ENCODE results near the gene ARPC1B.

ARPC1B gene

DNA sequence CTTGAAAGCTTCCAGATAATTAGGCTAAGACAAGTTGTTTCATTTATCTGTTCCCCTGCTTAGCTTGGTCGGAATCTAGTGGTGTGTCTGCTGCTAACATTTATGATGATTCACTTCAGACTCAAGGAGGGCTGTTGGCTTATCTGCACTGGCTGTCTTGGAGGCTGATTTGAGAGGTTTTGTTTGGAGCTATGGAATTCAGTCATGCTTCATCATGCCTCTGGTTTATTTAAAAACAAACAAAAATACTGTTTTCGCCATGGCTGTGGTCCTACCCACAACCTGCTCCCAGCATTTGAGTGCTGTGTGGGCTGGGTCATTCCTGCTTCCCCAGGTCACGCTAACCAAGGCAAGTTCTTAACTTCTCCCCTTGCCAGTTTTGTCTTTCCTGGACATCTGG, 11.7 kb upstream of the ARPC1B start:
- TF ChIP-seq, protein P1, sequence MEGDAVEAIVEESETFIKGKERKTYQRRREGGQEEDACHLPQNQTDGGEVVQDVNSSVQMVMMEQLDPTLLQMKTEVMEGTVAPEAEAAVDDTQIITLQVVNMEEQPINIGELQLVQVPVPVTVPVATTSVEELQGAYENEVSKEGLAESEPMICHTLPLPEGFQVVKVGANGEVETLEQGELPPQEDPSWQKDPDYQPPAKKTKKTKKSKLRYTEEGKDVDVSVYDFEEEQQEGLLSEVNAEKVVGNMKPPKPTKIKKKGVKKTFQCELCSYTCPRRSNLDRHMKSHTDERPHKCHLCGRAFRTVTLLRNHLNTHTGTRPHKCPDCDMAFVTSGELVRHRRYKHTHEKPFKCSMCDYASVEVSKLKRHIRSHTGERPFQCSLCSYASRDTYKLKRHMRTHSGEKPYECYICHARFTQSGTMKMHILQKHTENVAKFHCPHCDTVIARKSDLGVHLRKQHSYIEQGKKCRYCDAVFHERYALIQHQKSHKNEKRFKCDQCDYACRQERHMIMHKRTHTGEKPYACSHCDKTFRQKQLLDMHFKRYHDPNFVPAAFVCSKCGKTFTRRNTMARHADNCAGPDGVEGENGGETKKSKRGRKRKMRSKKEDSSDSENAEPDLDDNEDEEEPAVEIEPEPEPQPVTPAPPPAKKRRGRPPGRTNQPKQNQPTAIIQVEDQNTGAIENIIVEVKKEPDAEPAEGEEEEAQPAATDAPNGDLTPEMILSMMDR (IDR thresholded peaks at IDR 0.05; ENCODE audit: extremely low read depth, missing control alignments) = no peak
- no peak for DNase-seq (ENCODE audit: low spot score)

DNA sequence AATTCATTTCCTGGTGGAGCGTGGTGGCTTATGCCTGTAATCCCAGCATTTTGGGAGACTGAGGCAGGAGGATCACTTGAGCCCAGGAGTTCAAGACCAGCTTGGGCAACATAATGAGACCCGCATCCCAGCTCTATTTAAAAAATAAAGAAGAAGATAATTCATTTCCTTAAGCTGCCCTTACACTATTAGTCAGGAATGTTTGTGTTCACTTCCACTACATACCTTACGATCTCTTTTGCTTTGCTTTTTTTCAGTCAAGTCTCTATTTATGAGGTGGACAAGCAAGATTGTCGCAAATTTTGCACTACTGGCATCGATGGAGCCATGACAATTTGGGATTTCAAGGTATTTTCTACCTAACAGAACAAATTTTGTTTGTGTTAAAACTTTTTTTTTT, 11.2 kb upstream of the ARPC1B start:
- no peak for DNase-seq (ENCODE audit: low spot score)
- TF ChIP-seq, protein P1 (IDR thresholded peaks at IDR 0.05; ENCODE audit: extremely low read depth, missing control alignments) = no peak

DNA sequence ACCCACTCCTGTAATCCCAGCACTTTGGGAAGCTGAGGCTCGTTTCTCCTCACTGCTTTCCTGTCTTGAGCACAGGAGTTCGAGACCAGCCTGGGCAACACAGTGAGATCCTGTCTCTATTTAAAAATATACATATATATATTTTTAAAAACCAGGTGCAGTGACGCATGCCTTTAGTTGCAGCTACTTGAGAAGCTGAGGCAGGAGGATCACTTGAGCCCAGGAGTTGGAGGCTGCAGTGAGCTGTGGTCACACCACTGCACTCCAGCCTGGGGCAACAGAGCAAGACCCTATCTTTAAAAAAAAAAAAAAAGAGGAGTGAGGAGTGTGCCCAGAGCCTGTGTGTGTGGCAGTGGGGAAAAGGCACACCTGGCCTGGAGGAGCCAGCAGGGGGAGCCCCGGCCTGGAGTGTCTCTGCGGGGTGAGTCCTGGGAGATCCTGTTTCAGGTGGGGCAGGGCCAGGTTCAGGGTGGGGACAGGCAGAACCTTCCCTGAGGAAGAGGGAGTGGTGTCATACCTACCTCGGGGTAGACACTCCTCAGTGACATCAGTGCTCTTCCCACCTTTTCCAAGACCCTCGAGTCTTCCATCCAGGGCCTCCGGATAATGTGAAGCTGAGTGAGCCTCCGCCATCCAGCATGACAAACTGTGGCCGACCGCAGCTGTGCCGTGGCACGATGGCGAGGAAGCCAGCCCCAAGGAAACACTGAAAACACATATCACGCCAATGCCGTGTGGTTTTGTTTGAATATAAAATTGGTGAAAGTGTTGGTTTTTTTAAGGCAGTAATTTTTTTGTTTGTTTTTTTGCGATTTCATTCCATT, 9.0 kb upstream of the ARPC1B start:
- TF ChIP-seq, protein P1 (IDR thresholded peaks at IDR 0.05; ENCODE audit: extremely low read depth, missing control alignments) = peak; percentile 53
- peak; percentile 63 for DNase-seq (ENCODE audit: low spot score)

DNA sequence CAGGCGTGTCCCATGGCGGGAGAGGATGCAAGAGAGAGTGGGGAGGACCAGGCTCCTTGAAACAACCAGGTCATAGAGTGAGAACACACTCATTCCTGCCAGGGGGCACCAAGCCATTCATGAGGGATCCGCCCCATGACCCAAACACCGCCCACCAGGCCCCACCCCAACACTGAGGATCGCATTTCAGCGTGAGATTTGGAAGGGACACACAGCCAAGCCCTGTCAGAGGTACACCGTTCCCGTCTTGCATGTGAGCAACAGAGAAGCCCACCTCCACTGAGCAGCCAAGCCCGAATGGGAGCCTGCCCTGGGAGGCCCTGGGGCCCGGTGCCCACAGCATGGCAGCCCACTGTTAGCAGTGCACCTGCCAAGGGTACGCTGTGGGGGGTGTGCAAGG, 7.9 kb upstream of the ARPC1B start:
- TF ChIP-seq, protein P1 (IDR thresholded peaks at IDR 0.05; ENCODE audit: extremely low read depth, missing control alignments) = no peak
- DNase-seq (ENCODE audit: low spot score) = no peak

DNA sequence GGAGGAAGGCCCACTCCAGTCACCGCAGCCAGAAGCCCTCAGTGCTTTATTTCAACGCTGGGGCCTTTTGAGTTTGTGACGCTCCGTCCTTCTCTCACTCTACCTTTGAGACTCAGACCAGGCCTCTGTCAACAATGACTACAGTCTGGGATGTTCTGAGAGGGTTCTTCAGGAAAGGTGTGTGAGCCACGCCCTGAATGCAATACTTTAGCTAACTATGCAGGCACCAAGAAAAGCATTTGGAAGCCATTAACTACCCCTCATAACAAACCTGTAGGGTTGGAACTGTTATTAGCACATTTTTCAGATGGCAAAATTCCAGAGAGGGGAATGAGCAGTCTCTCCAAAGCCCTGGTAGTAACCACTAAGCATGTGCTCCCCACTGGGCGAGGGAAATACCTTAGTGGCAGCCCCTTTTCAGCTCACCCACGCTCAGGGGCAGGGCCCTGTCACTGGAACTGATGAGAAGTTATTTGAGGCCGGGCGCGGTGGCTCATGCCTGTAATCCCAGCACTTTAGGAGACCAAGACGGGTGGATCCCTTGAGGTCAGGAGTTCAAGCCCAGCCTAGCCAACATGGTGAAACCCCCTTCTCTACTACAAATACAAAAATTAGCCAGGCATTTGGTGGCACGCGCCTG, 5.7 kb upstream of the ARPC1B start:
- DNase-seq (ENCODE audit: low spot score) = no peak

DNA sequence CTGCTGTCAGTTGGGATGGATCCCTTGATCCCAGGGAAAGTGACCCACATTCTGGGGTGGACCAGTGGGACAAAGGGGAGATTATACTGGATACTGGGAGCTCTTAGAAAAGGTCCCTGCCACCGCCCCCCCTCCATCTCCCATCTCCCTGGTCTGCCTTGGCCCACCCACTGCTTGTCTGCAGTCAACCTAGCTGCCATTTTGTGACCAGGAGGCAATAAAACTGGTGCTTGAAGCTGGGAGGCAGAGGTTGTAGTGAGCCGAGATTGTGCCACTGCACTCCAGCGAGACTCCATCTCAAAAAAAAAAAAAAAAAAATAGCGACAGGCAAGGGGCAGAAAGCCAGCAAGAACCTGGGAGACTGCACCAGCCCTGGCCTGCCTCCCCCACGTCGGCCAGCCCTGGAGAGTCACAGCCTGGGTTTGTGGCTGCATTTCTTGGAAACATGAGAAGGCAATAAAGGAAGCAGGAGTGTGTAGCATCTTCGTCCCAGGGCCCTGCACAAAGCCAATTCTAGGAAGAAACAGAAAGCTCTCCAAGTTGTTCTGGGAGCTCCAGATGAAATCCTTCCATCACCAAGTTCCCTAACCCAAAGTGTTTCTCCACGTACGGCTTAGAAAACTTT, 4.7 kb upstream of the ARPC1B start:
- TF ChIP-seq, protein P1 (IDR thresholded peaks at IDR 0.05; ENCODE audit: extremely low read depth, missing control alignments) = no peak
- DNase-seq (ENCODE audit: low spot score) = no peak

More for the DNA sequence above, 5.7 kb upstream of the ARPC1B start:
- TF ChIP-seq, protein P1 (IDR thresholded peaks at IDR 0.05; ENCODE audit: extremely low read depth, missing control alignments) = no peak

DNA sequence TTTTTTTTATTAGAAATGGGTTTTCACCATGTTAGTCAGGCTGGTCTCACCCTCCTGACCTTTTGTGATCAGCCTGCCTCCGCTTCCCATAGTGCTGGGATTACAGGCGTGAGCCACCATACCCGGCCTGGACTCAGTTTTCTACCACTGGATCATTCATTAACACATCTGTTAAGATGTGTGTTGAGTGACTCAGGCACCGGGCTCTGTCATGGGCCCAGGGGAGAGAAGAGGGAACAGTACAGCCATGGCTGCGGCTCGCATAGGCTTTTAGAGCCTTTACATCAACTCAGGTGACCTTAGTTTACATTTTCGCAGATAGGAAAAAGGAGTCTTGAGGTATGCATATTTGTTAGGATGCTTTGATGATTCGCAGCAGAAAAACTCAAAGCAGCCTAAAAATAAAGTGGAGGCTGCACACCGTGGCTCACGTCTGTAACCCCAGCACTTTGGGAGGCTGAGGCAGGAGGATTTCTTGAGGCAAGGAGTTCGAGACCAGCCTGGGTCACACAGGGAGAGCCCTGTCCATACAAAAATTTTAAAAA, 3.1 kb upstream of the ARPC1B start:
- TF ChIP-seq, protein P1 (IDR thresholded peaks at IDR 0.05; ENCODE audit: extremely low read depth, missing control alignments) = no peak
- no peak for DNase-seq (ENCODE audit: low spot score)

Measured in GM20000 (cell line).